ENCODE data around the gene EDC4. TPM values are rescaled to one million over a fixed set of nuclear protein-coding genes. Genes with fewer than 3 reads are reported as not detected.

Gene EDC4
- total and polyA plus RNA-seq, 12 donors = 34.0 to 115 (median 58.7) TPM

GRCh38 chr16:67927131-67927941 is 54.5 kb downstream of the EDC4 start:
- peaks cover 0 to 8% of the 10 kb centered on the region in 2 donors for H3K4me1 ChIP-seq (replicated peaks in 1 of 2)
- no peaks in the 10 kb centered on the region for H3K9me3 ChIP-seq (replicated peaks in 1 of 3)
- no peak overlapping the region for H3K4me3 ChIP-seq
- H3K27me3 ChIP-seq = no peaks in the 10 kb centered on the region
- intact Hi-C loops (cut with DNase I) = loop anchor here (5.0 to 10.0 kb wide), 4 partner anchors 45 to 255 kb away; partner anchors contain the start of gene NRN1L (in 2 of the 2)
- peaks cover 0 to 13% of the 10 kb centered on the region in 2 donors for H3K36me3 ChIP-seq (replicated peaks in 1 of 2)
- H3K27ac ChIP-seq = peak overlapping the region in 1 of 5 donors; percentile 73
- TF ChIP-seq CTCF (IDR thresholded peaks at IDR 0.05) (no peak), POLR2A (IDR thresholded peaks at IDR 0.05) (no peak)
- 85 to 90% (median 87%) methylated on average over 15 to 22 of the region's 22 CpGs for WGBS, 4 donors
- peak in 1 of 7 donors; percentile 51 for DNase-seq

- Histone ChIP-seq H3K36me3 (replicated peaks in 1 of 2) (peaks cover 0 to 13% of the 10 kb centered on the region in 2 donors), H3K9me3 (replicated peaks in 1 of 3) (no peaks in the 10 kb centered on the region), H3K4me3 (no peak overlapping the region), H3K27ac (no peak overlapping the region), H3K4me1 (replicated peaks in 1 of 2) (peaks cover 0 to 8% of the 10 kb centered on the region in 2 donors), H3K27me3 (no peaks in the 10 kb centered on the region)
- 50 to 82% (median 70%) methylated on average over 2 to 7 of the region's 7 CpGs for WGBS, 4 donors
- intact Hi-C loops (cut with DNase I) = loop anchor here (5.0 to 10.0 kb wide), 4 partner anchors 46 to 256 kb away; partner anchors contain the start of gene NRN1L (in 2 of the 2)
- TF ChIP-seq POLR2A (IDR thresholded peaks at IDR 0.05) = no peak
- no peak for TF ChIP-seq CTCF (IDR thresholded peaks at IDR 0.05)
- no peak for DNase-seq
Measured at GRCh38 chr16:67928147-67928546, 55.3 kb downstream of the EDC4 start.

GRCh38 chr16:67928561-67929364 is 55.9 kb downstream of the EDC4 start:
- TF ChIP-seq POLR2A (IDR thresholded peaks at IDR 0.05) (no peak), CTCF (IDR thresholded peaks at IDR 0.05) (peak; percentile 71 to 95 (median 88))
- no peak overlapping the region for H3K4me3 ChIP-seq
- no peaks in the 10 kb centered on the region for H3K9me3 ChIP-seq (replicated peaks in 1 of 3)
- peaks cover 0 to 8% of the 10 kb centered on the region in 2 donors for H3K4me1 ChIP-seq (replicated peaks in 1 of 2)
- H3K27me3 ChIP-seq = no peaks in the 10 kb centered on the region
- WGBS, 4 donors = 47 to 84% (median 50%) methylated on average over 7 to 16 of the region's 16 CpGs
- no peak overlapping the region for H3K27ac ChIP-seq
- H3K36me3 ChIP-seq (replicated peaks in 1 of 2) = peaks cover 0 to 16% of the 10 kb centered on the region in 2 donors
- intact Hi-C loops (cut with DNase I) = loop anchor here (5.0 to 10.0 kb wide), 4 partner anchors 46 to 256 kb away; partner anchors contain the start of gene NRN1L (in 2 of the 2)
- peak; percentile 71 to 84 (median 76) for DNase-seq

GRCh38 chr16:67930191-67930590 is 57.3 kb downstream of the EDC4 start:
- H3K4me3 ChIP-seq = no peak overlapping the region
- no peaks in the 10 kb centered on the region for H3K27me3 ChIP-seq
- no peak for DNase-seq
- intact Hi-C loops (cut with DNase I) = no loop called here
- WGBS, 4 donors = 89 to 94% (median 92%) methylated on average over 5 to 14 of the region's 14 CpGs
- peaks cover 0 to 24% of the 10 kb centered on the region in 2 donors for H3K36me3 ChIP-seq (replicated peaks in 1 of 2)
- H3K4me1 ChIP-seq (replicated peaks in 1 of 2) = peaks cover 6 to 15% of the 10 kb centered on the region in 2 donors
- TF ChIP-seq POLR2A (IDR thresholded peaks at IDR 0.05) = no peak
- TF ChIP-seq CTCF (IDR thresholded peaks at IDR 0.05) = no peak
- no peak overlapping the region for H3K27ac ChIP-seq
- H3K9me3 ChIP-seq (replicated peaks in 1 of 3) = no peaks in the 10 kb centered on the region

All from adrenal gland (tissue), 12 donors.